Measurements from ENCODE around the gene TMEM132C.

The TMEM132C gene

DNA sequence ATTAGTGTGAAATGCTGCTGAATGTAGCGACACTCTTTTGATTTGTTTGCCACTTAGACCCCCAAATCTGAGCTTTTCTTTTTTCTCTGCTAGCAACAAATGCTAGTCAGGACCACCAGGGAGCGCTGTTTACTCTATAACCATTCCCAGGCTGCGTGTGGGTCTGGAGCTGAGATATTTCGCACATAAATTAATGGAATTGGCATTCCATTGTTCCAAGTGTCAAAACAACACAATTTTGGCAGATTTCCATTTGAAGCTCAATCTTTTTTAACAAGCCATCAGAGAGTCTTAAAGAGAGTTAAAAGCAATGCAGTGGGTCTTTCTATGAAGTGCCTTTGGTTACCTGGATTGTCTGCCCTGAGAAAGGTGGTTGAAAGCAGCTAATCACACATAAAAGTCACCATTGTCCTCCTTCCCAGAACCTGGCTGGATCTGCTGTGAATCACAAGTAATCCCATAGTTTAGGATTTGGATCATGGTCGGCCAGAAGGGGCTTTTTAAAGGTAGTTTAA is 7.4 kb upstream of the TMEM132C start:
- Histone ChIP-seq H3K36me3 (ENCODE audit: control insufficient read depth in 2 of 2, insufficient read depth in 1 of 2, low read length in 2 of 2) (no peaks in the 10 kb centered on the region), H3K27ac (ENCODE audit: extremely low read depth, low read depth, low read length) (no peak overlapping the region), H3K4me3 (ENCODE audit: low read depth, low read length) (no peak overlapping the region), H3K9me3 (ENCODE audit: control insufficient read depth, insufficient read depth, low read depth, low read length) (no peaks in the 10 kb centered on the region), H3K4me1 (ENCODE audit: control insufficient read depth, insufficient read depth, low read length) (no peaks in the 10 kb centered on the region)
- ChIA-PET CTCF (interaction anchor here (0.6 to 2.1 kb wide), 25 partner anchors 9 to 1768 kb away, joined by 3 to 21 read pairs (median 4); no protein-coding TSS in a partner anchor), POLR2A (no interaction called here)
- TF ChIP-seq ZNF654 (tag by site-specific recombination; IDR thresholded peaks at IDR 0.05; ENCODE audit: low read depth) (peak; percentile 50), ZNF121 (tag by site-specific recombination; IDR thresholded peaks at IDR 0.05) (no peak)

- ChIA-PET CTCF (no interaction called here), POLR2A (no interaction called here)
- TF ChIP-seq, protein P1, sequence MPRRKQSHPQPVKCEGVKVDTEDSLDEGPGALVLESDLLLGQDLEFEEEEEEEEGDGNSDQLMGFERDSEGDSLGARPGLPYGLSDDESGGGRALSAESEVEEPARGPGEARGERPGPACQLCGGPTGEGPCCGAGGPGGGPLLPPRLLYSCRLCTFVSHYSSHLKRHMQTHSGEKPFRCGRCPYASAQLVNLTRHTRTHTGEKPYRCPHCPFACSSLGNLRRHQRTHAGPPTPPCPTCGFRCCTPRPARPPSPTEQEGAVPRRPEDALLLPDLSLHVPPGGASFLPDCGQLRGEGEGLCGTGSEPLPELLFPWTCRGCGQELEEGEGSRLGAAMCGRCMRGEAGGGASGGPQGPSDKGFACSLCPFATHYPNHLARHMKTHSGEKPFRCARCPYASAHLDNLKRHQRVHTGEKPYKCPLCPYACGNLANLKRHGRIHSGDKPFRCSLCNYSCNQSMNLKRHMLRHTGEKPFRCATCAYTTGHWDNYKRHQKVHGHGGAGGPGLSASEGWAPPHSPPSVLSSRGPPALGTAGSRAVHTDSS (tag by site-specific recombination; IDR thresholded peaks at IDR 0.05) = peak; percentile 94
- no peak for TF ChIP-seq ZNF664 (tag by site-specific recombination; IDR thresholded peaks at IDR 0.05)
- Histone ChIP-seq H3K4me3 (ENCODE audit: low read depth, low read length) (no peak overlapping the region), H3K9me3 (ENCODE audit: control insufficient read depth, insufficient read depth, low read depth, low read length) (no peaks in the 10 kb centered on the region), H3K4me1 (ENCODE audit: control insufficient read depth, insufficient read depth, low read length) (no peaks in the 10 kb centered on the region), H3K27ac (ENCODE audit: extremely low read depth, low read depth, low read length) (no peak overlapping the region), H3K36me3 (ENCODE audit: control insufficient read depth in 2 of 2, insufficient read depth in 1 of 2, low read length in 2 of 2) (no peaks in the 10 kb centered on the region)
Measured at GRCh38 chr12:128261757-128262156, 5.2 kb upstream of the TMEM132C start.

- no peak for TF ChIP-seq ZNF2 (tag by site-specific recombination; IDR thresholded peaks at IDR 0.05)
- TF ChIP-seq ZSCAN23 (tag by site-specific recombination; IDR thresholded peaks at IDR 0.05) = no peak
- TF ChIP-seq, protein P2, sequence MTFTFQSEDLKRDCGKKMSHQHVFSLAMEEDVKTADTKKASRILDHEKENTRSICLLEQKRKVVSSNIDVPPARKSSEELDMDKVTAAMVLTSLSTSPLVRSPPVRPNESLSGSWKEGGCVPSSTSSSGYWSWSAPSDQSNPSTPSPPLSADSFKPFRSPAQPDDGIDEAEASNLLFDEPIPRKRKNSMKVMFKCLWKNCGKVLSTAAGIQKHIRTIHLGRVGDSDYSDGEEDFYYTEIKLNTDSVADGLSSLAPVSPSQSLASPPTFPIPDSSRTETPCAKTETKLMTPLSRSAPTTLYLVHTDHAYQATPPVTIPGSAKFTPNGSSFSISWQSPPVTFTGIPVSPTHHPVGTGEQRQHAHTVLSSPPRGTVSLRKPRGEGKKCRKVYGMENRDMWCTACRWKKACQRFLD (tag by site-specific recombination; IDR thresholded peaks at IDR 0.05) = no peak
- TF ChIP-seq ZNF214 (tag by site-specific recombination; IDR thresholded peaks at IDR 0.05; ENCODE audit: borderline replicate concordance) = no peak
- H3K9me3 ChIP-seq (ENCODE audit: control insufficient read depth, insufficient read depth, low read depth, low read length) = no peaks in the 10 kb centered on the region
- no peak overlapping the region for H3K27ac ChIP-seq (ENCODE audit: extremely low read depth, low read depth, low read length)
- no peaks in the 10 kb centered on the region for H3K36me3 ChIP-seq (ENCODE audit: control insufficient read depth in 2 of 2, insufficient read depth in 1 of 2, low read length in 2 of 2)
- H3K4me3 ChIP-seq (ENCODE audit: low read depth, low read length) = no peak overlapping the region
- ChIA-PET CTCF (interaction anchor here (0.6 kb wide), 1 partner anchor 1782 kb away, joined by 3 read pairs; no protein-coding TSS in a partner anchor), POLR2A (no interaction called here)
- no peaks in the 10 kb centered on the region for H3K4me1 ChIP-seq (ENCODE audit: control insufficient read depth, insufficient read depth, low read length)
Measured at GRCh38 chr12:128265566-128265965, 1.4 kb upstream of the TMEM132C start.

GRCh38 chr12:128266086-128266485 is 884 bp upstream of the TMEM132C start:
- no peak overlapping the region for H3K27ac ChIP-seq (ENCODE audit: extremely low read depth, low read depth, low read length)
- POLR2A ChIA-PET = no interaction called here
- H3K4me3 ChIP-seq (ENCODE audit: low read depth, low read length) = no peak overlapping the region
- no peaks in the 10 kb centered on the region for H3K36me3 ChIP-seq (ENCODE audit: control insufficient read depth in 2 of 2, insufficient read depth in 1 of 2, low read length in 2 of 2)
- CTCF ChIA-PET = no interaction called here
- no peaks in the 10 kb centered on the region for H3K9me3 ChIP-seq (ENCODE audit: control insufficient read depth, insufficient read depth, low read depth, low read length)
- H3K4me1 ChIP-seq (ENCODE audit: control insufficient read depth, insufficient read depth, low read length) = no peaks in the 10 kb centered on the region
- TF ChIP-seq ZFP37 (tag by site-specific recombination; IDR thresholded peaks at IDR 0.05) (no peak), ZNF148 (tag by site-specific recombination; IDR thresholded peaks at IDR 0.05; ENCODE audit: borderline replicate concordance) (no peak), HOXD13 (CRISPR knock-in tag; IDR thresholded peaks at IDR 0.05; ENCODE audit: borderline replicate concordance) (no peak), KLF1 (tag by site-specific recombination; IDR thresholded peaks at IDR 0.05) (no peak)
- TF ChIP-seq, protein P3, sequence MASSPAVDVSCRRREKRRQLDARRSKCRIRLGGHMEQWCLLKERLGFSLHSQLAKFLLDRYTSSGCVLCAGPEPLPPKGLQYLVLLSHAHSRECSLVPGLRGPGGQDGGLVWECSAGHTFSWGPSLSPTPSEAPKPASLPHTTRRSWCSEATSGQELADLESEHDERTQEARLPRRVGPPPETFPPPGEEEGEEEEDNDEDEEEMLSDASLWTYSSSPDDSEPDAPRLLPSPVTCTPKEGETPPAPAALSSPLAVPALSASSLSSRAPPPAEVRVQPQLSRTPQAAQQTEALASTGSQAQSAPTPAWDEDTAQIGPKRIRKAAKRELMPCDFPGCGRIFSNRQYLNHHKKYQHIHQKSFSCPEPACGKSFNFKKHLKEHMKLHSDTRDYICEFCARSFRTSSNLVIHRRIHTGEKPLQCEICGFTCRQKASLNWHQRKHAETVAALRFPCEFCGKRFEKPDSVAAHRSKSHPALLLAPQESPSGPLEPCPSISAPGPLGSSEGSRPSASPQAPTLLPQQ (tag by site-specific recombination; IDR thresholded peaks at IDR 0.05) = no peak

Data from HEK293 (cell line).